ENCODE results near the gene GRID1.

Gene GRID1

GRCh38 chr10:85916994-85917573, 449.5 kb downstream of the GRID1 start:
- H3K4me3 ChIP-seq (ENCODE audit: low read depth, low read length): no peak overlapping the region
- TF ChIP-seq CTCF (conservative IDR thresholded peaks at IDR 0.05; ENCODE audit: low read depth, low read length): no peak
- no peak for DNase-seq (ENCODE audit: low read depth)

- no peak overlapping the region for H3K4me3 ChIP-seq (ENCODE audit: low read depth, low read length)
- TF ChIP-seq CTCF (conservative IDR thresholded peaks at IDR 0.05; ENCODE audit: low read depth, low read length): no peak
- DNase-seq (ENCODE audit: low read depth): no peak
These were observed 450.3 kb downstream of the GRID1 start for GRCh38 chr10:85916286-85916685.

- no peak for TF ChIP-seq CTCF (conservative IDR thresholded peaks at IDR 0.05; ENCODE audit: low read depth, low read length)
- DNase-seq (ENCODE audit: low read depth): no peak
These were observed 451.2 kb downstream of the GRID1 start for GRCh38 chr10:85915245-85915846.

GRCh38 chr10:85914720-85915119, 451.9 kb downstream of the GRID1 start:
- no peak for DNase-seq (ENCODE audit: low read depth)
- no peak overlapping the region for H3K4me3 ChIP-seq (ENCODE audit: low read depth, low read length)
- TF ChIP-seq CTCF (conservative IDR thresholded peaks at IDR 0.05; ENCODE audit: low read depth, low read length): no peak

More at GRCh38 chr10:85915245-85915846, 451.2 kb downstream of the GRID1 start:
- no peak overlapping the region for H3K4me3 ChIP-seq (ENCODE audit: low read depth, low read length)

- no peak for DNase-seq (ENCODE audit: low read depth)
- H3K4me3 ChIP-seq (ENCODE audit: low read depth, low read length): no peak overlapping the region
- no peak for TF ChIP-seq CTCF (conservative IDR thresholded peaks at IDR 0.05; ENCODE audit: low read depth, low read length)
These were observed 458.1 kb downstream of the GRID1 start for GRCh38 chr10:85908462-85908861.

GRCh38 chr10:85902051-85902450, 464.5 kb downstream of the GRID1 start:
- no peak for TF ChIP-seq CTCF (conservative IDR thresholded peaks at IDR 0.05; ENCODE audit: low read depth, low read length)
- DNase-seq (ENCODE audit: low read depth): no peak
- H3K4me3 ChIP-seq (ENCODE audit: low read depth, low read length): no peak overlapping the region

- TF ChIP-seq CTCF (conservative IDR thresholded peaks at IDR 0.05; ENCODE audit: low read depth, low read length): no peak
- H3K4me3 ChIP-seq (ENCODE audit: low read depth, low read length): no peak overlapping the region
- no peak for DNase-seq (ENCODE audit: low read depth)
These were observed 465.0 kb downstream of the GRID1 start for GRCh38 chr10:85901599-85901998.

Measured in choroid plexus epithelial cell (primary cell).